ENCODE results near the gene LDHD. TPM values are rescaled to one million over a fixed set of nuclear protein-coding genes. Genes with fewer than 3 reads are reported as not detected.
A peak's percentile ranks its signal among the peaks of the same experiment; 100 is the strongest.

Gene LDHD
- total RNA-seq, 1 donor from 2014 or later = 6.3 TPM

- no peaks in the 10 kb centered on the region for H3K27me3 ChIP-seq (ENCODE audit: control insufficient read depth in 3 of 3, insufficient read depth in 3 of 3, low read length in 3 of 3)
- no peaks in the 10 kb centered on the region for H3K9me3 ChIP-seq (ENCODE audit: control insufficient read depth in 3 of 3, low read length in 3 of 3)
- H3K36me3 ChIP-seq (ENCODE audit: control insufficient read depth in 3 of 3, insufficient read depth in 3 of 3, low read length in 3 of 3) = no peaks in the 10 kb centered on the region
- H3K4me3 ChIP-seq (ENCODE audit: low read length in 3 of 3) = no peak overlapping the region
- H3K27ac ChIP-seq (ENCODE audit: low read depth, low read length) = no peak overlapping the region
- no peak overlapping the region for H3K9ac ChIP-seq (ENCODE audit: low read depth in 1 of 3, low read length in 3 of 3)
- peaks cover 37 to 48% (median 42%) of the 10 kb centered on the region in 3 donors for H3K4me1 ChIP-seq (ENCODE audit: control insufficient read depth in 3 of 3, insufficient read depth in 3 of 3, low read length in 3 of 3)
Observed at GRCh38 chr16:75064403-75065148, 52.0 kb downstream of the LDHD start.

GRCh38 chr16:75063549-75064088 lies 53.0 kb downstream of the LDHD start:
- Histone ChIP-seq H3K9me3 (ENCODE audit: control insufficient read depth in 3 of 3, low read length in 3 of 3) (no peaks in the 10 kb centered on the region), H3K9ac (ENCODE audit: low read depth in 1 of 3, low read length in 3 of 3) (peak overlapping the region in 1 of 3 donors; percentile 47), H3K27me3 (ENCODE audit: control insufficient read depth in 3 of 3, insufficient read depth in 3 of 3, low read length in 3 of 3) (no peaks in the 10 kb centered on the region), H3K4me1 (ENCODE audit: control insufficient read depth in 3 of 3, insufficient read depth in 3 of 3, low read length in 3 of 3) (peaks cover 38 to 47% (median 42%) of the 10 kb centered on the region in 3 donors), H3K36me3 (ENCODE audit: control insufficient read depth in 3 of 3, insufficient read depth in 3 of 3, low read length in 3 of 3) (no peaks in the 10 kb centered on the region), H3K27ac (ENCODE audit: low read depth, low read length) (no peak overlapping the region), H3K4me3 (ENCODE audit: low read length in 3 of 3) (no peak overlapping the region)

- Histone ChIP-seq H3K4me1 (ENCODE audit: control insufficient read depth in 3 of 3, insufficient read depth in 3 of 3, low read length in 3 of 3) (peaks cover 39 to 47% (median 44%) of the 10 kb centered on the region in 3 donors), H3K36me3 (ENCODE audit: control insufficient read depth in 3 of 3, insufficient read depth in 3 of 3, low read length in 3 of 3) (no peaks in the 10 kb centered on the region), H3K9ac (ENCODE audit: low read depth in 1 of 3, low read length in 3 of 3) (peak overlapping the region in 1 of 3 donors; percentile 34), H3K4me3 (ENCODE audit: low read length in 3 of 3) (peak overlapping the region in 1 of 3 donors; percentile 25), H3K9me3 (ENCODE audit: control insufficient read depth in 3 of 3, low read length in 3 of 3) (no peaks in the 10 kb centered on the region), H3K27ac (ENCODE audit: low read depth, low read length) (peak overlapping the region; percentile 56), H3K27me3 (ENCODE audit: control insufficient read depth in 3 of 3, insufficient read depth in 3 of 3, low read length in 3 of 3) (no peaks in the 10 kb centered on the region)
Observed at GRCh38 chr16:75062976-75063346, 53.6 kb downstream of the LDHD start.

- Histone ChIP-seq H3K9me3 (ENCODE audit: control insufficient read depth in 3 of 3, low read length in 3 of 3) (no peaks in the 10 kb centered on the region), H3K27me3 (ENCODE audit: control insufficient read depth in 3 of 3, insufficient read depth in 3 of 3, low read length in 3 of 3) (no peaks in the 10 kb centered on the region), H3K27ac (ENCODE audit: low read depth, low read length) (peak overlapping the region; percentile 56), H3K4me1 (ENCODE audit: control insufficient read depth in 3 of 3, insufficient read depth in 3 of 3, low read length in 3 of 3) (peaks cover 37 to 47% (median 44%) of the 10 kb centered on the region in 3 donors), H3K9ac (ENCODE audit: low read depth in 1 of 3, low read length in 3 of 3) (peak overlapping the region in 2 of 3 donors; percentile 34 to 57), H3K36me3 (ENCODE audit: control insufficient read depth in 3 of 3, insufficient read depth in 3 of 3, low read length in 3 of 3) (no peaks in the 10 kb centered on the region), H3K4me3 (ENCODE audit: low read length in 3 of 3) (peak overlapping the region in 2 of 3 donors; percentile 22 to 49)
Observed at GRCh38 chr16:75062135-75062975, 54.2 kb downstream of the LDHD start.

Other genes starting within 250 kb of the LDHD start
- gene WDR59, start 131.7 kb downstream of the LDHD start, total RNA-seq = 16.7 TPM
- 7.8 TPM for gene ZNRF1, start 117.8 kb downstream of the LDHD start, total RNA-seq
- 12.5 TPM for gene ZFP1, start 31.7 kb upstream of the LDHD start, total RNA-seq
- not detected for gene CTRB2, start 90.4 kb upstream of the LDHD start, total RNA-seq
- not detected for gene CTRB1, start 102.2 kb upstream of the LDHD start, total RNA-seq
- 19.3 TPM for gene BCAR1, start 134.8 kb upstream of the LDHD start, total RNA-seq